Stimulated activated CD4-positive, alpha-beta T cell treated with anti-CD3 and anti-CD28 coated beads, Interleukin-12 subunit alpha, Interleukin-12 subunit beta, amount 100 ng/mL, for 24 hours (primary cell): ENCODE data around the gene MAGI2.

Experiments
- DNase-seq, 2 experiments: peaks; one replicate each; pipeline ENCODE4 v3.0.0-alpha.2; 2020; ENCODE audit warnings: low read depth in 2 of 2

Gene MAGI2

DNA sequence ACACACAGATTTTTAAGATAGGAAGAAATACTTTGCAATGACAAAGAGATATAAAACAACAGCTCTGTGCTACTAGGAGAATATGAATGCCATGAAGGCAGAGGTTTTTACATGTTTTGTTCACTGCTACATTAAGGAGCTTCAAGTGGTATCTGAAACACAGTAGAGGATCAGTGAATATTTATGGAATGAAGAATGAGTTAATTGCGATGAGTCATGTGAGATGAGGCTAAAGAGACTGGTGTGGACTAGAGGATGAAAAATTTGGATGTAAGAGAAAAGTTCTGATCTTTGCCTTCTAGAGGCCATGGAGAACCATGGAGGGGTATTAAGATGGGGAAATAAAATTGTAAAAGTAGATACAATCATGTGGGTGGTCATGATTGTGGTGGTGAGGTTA lies 1220.7 kb downstream of the MAGI2 start:
- no peak for DNase-seq

DNA sequence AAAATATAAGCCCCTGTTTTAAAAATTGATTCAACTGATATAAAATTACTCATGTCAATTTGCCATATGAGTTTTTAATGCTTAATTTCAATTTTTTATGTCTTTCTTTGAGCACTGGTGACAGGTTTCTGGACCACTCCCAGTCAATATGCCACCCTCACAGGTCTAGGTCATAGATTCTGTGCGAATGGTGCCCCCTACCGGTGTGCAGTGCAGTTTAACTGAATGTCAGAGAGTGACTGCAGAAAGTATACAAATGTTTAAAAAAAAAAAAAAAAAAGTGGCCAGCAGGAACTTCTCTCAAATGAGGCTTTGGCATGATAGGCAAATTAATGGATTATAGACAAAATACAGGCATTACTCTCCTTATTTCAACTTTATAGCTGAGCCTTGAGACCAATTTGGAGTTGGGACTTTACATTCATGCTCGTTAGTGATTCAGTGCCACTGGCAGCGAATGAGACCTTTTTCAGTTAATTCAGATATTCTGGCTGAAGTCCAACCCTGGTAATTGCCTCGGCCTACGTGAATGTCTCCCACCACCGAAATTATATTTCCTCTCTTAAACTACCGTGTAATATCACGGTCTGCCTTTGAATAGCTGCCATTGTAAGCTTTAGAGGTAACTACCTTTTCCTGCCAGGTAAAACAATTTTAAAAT lies 1227.3 kb downstream of the MAGI2 start:
- DNase-seq = peak in 1 of 2 experiments; percentile 29

GRCh38 chr7:78225534-78225933 lies 1227.9 kb downstream of the MAGI2 start:
- DNase-seq = no peak

GRCh38 chr7:78224923-78225322 lies 1228.5 kb downstream of the MAGI2 start:
- no peak for DNase-seq

DNA sequence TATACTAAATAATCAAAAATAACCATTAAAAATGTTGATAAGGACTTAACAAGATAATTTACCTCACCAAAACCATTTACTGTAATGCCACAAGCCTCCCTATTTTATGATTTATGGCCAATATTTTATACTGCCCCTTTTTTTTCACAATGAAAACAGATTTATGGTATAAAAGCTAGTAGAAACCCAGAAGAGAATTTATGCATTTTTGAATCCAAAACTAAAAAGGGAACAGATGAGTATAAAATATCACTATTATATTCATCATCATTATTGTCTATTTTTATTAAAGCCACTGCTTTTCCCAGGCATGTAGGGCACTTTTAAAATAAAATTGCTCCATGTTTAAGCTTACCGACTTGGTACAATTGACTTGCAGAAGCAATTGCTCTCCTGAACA lies 1229.9 kb downstream of the MAGI2 start:
- DNase-seq = no peak

GRCh38 chr7:78222001-78222751 lies 1231.3 kb downstream of the MAGI2 start:
- no peak for DNase-seq

DNA sequence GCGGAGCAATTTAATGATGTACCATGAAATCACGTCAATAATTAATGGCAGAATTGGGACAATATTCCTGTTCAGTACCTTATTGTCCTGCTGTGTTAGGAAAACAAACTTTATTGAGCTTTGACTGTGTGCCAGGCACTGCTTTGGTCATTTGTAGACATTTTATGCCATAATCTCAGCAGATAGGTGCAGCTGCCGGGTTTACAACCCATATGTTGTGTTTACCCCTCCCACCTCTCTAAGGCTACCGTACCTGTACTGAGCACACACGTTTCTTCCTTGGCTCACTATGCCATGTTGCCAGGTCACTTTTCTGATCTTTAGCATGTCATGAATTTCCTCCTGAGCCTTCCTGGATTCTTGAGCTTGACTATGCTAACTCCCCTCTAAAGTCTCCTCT lies 1232.7 kb downstream of the MAGI2 start:
- DNase-seq = no peak

- no peak for DNase-seq
These were observed 1234.6 kb downstream of the MAGI2 start for GRCh38 chr7:78218876-78219275.

DNA sequence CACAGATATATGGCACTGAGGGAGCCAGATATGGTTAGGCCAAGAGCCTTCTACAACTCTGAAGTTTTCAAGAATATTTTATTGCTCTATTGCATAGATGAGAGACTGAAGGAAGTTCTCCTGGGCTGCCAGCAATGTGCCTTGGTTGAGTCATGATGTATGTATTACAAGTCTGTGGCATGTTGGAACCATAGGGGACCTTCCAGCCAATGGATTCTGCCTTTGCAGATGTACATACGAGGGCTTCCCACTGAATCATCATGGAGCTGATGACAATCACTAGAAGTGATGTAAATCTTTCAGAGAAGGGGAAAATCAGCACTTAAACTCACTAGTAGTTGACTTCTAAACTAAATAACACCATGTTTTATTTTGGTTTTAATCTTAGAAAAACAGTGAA lies 1235.4 kb downstream of the MAGI2 start:
- no peak for DNase-seq

- no peak for DNase-seq
These were observed 1238.3 kb downstream of the MAGI2 start for GRCh38 chr7:78215199-78215598.

GRCh38 chr7:78213402-78213801 lies 1240.1 kb downstream of the MAGI2 start:
- DNase-seq = no peak

DNA sequence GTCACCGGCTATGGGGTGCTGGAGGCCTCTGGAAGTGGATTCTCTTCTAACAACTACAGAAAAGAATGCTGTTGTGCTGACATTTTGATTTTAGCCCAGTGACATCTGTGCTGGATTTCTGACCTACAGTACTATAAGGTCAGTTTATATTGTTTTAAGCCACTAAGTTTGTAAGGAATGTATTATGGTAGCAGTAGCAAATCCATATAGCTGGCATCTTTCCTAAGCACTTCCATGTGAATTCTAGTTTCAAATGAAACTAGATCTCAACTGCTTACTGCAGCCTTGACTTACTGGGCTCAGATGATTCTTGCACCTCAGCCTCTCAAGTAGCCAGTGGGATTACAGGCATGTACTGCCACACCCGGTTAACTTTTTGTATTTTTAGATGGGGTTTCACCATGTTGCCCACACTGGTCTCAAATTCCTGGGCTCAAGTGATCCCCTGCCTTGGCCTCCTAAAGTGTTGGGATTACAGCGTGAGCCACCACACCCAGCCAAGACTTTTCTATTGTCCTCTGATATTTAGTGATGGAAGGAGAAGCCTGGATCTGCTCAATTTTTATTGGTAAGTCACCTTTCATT lies 1240.9 kb downstream of the MAGI2 start:
- no peak for DNase-seq

- no peak for DNase-seq
These were observed 1246.2 kb downstream of the MAGI2 start for GRCh38 chr7:78207269-78207668.

- DNase-seq = no peak
These were observed 1246.7 kb downstream of the MAGI2 start for GRCh38 chr7:78206769-78207168.

DNA sequence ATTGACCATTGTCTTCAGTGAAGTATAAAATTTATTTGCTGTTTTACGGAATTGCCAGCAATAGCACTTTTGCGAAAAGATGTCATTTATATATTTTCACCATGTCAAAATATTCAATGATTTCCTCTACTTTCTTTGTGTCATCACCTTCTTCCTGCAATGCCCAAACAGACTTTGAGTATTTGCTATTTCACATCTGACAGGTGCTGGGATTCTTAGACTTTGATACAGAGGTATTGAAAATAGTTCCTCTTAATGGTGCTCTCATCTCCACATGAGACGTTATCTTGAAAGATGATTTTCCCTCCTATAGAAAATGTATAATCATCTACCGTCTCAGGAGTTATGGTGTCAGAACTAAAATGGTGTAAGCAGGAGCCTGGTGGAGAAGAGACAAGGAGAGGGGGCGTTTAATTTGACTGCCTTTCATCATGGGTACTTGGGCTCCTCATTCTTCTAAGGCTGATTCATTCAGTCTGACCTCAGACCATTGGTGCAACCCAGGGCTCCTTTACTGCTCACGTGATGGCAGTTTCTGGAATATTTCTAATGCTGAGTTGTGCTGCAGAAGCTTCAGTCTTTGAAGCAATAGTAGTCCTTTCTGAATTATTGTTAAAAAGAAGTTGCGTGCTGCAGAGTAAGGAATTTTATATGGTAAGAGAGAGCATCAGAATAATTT lies 1250.3 kb downstream of the MAGI2 start:
- DNase-seq = no peak

DNA sequence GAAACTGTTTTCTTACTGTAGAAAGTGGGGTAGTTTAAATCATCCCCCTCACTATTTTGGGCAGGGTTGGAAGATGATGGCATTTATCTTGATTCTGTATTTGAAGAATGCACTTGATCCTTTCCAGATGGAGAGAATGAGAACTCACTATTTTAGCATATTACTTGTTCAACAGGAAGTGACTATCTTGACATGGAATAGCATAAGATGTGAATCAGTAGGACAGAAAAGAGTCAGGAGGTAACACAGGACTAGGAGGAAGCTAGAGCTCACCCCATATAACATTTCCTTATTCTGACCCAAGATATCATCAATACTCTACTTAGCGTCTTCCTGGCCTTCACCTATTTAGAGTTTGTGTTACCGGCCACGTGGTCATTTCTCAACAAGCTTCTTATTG lies 1254.7 kb downstream of the MAGI2 start:
- DNase-seq = no peak

- DNase-seq = no peak
These were observed 1256.0 kb downstream of the MAGI2 start for GRCh38 chr7:78197447-78197846.

GRCh38 chr7:78195281-78195680 lies 1258.2 kb downstream of the MAGI2 start:
- DNase-seq = no peak

- DNase-seq = no peak
These were observed 1258.9 kb downstream of the MAGI2 start for GRCh38 chr7:78194611-78195010.

GRCh38 chr7:78191475-78192079 lies 1261.9 kb downstream of the MAGI2 start:
- DNase-seq = no peak

DNA sequence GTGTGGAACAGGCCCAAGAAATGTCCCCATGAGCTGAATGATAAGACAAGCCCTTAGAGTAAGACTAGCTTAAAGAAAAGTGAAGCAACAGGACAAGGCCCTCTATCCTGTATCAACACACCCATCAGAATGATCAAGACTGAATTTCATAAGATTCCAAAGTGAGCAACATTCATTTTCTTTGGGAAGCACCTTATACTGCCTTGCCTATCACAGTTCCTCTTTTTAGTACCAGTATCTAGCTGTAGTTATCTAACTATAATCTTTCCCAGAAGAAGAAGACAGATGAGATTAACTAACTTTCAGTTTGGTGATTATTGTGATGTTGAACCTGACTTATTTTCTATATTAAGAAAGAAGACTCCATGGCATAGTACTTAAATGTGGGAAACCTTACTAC lies 1263.7 kb downstream of the MAGI2 start:
- no peak for DNase-seq

- no peak for DNase-seq
These were observed 1268.2 kb downstream of the MAGI2 start for GRCh38 chr7:78185149-78185745.
